GM12873 (cell line): Measurements from ENCODE around the gene MAML2.

Experiments used
- TF ChIP-seq, protein P1 (sequence below): IDR thresholded peaks from 2 replicates; pipeline ENCODE4 v1.5.1; 2012; ENCODE audit warnings: low read depth, mild to moderate bottlenecking, moderate library complexity, low read length, control low read depth; ENCODE audit not compliant: insufficient read depth; ENCODE audit errors: missing control alignments

The MAML2 gene

DNA sequence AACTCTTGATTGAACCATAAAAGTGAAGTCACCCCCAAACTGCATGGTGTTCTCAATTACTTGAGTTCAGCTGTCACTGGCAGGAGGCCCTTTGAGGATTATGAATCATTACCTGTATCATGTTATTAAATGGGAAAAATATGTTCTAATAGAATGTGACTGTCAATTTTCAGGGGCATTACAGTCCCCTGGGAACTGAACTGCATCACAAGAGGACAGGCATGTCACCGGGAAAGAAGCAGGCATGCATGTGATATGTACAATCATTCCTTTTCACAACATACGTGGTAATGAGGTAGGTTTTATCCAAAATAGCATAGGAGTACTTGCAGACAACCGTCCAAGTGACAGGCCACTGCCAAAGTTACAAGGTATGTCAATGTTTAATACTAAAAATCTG, 165.8 kb downstream of the MAML2 start:
- TF ChIP-seq, protein P1, sequence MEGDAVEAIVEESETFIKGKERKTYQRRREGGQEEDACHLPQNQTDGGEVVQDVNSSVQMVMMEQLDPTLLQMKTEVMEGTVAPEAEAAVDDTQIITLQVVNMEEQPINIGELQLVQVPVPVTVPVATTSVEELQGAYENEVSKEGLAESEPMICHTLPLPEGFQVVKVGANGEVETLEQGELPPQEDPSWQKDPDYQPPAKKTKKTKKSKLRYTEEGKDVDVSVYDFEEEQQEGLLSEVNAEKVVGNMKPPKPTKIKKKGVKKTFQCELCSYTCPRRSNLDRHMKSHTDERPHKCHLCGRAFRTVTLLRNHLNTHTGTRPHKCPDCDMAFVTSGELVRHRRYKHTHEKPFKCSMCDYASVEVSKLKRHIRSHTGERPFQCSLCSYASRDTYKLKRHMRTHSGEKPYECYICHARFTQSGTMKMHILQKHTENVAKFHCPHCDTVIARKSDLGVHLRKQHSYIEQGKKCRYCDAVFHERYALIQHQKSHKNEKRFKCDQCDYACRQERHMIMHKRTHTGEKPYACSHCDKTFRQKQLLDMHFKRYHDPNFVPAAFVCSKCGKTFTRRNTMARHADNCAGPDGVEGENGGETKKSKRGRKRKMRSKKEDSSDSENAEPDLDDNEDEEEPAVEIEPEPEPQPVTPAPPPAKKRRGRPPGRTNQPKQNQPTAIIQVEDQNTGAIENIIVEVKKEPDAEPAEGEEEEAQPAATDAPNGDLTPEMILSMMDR, result no peak

DNA sequence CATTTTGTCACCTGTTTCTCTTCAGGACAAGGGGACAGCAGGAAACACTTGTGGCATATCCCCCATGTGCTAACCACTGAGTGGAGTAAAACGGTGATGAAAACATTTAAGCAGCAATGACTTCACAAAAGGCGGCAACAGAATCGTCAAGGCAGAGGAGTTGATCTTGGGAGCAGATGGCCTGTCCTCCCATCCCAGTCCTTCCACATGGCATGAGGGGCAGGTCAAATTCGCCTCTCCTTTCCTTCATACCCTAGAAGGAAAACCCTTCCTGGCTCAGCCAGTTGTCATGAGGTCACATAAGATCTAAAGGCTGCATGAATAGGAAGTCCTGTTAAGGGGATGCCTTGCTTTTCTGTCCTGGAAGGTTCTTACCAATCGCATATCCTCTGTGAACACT, 169.1 kb downstream of the MAML2 start:
- TF ChIP-seq, protein P1, result no peak

DNA sequence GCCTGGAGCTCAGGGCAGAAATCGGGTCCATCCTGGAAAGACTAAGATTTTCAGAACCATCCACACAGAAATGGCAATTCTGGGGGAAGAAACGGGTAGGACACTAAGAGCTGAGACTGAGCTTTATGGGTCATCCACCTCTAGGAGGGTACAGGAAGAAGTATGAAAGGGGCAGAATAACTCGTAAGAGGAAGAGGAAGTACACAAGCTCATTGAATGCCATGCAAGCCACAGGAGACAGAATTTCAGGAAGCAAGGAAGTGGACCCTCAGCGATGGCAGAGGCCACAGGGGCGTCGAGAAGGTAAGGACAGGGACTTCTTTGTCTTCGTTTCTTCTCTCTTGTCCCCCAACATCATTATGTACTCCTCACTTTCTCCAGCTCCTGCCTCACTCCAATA, 169.6 kb downstream of the MAML2 start:
- TF ChIP-seq, protein P1, result no peak

DNA sequence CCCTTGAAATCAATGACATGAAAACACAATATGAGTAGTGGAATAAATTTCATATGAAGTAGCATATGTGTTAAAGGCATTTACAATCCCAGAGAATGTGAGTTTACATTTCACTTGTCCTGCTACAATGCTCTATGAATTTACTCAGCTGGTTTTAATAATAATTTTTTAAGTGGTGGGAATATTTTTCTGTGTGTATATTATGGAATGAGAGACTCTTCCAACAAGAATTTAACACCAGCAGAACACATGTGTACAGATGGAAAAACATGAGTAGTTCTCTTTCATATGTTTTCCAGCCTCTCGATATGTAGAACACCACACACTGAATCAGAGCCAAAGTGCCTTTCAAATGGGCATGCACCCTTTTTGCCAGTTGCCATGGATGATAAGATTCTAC, 170.4 kb downstream of the MAML2 start:
- TF ChIP-seq, protein P1, result no peak

DNA sequence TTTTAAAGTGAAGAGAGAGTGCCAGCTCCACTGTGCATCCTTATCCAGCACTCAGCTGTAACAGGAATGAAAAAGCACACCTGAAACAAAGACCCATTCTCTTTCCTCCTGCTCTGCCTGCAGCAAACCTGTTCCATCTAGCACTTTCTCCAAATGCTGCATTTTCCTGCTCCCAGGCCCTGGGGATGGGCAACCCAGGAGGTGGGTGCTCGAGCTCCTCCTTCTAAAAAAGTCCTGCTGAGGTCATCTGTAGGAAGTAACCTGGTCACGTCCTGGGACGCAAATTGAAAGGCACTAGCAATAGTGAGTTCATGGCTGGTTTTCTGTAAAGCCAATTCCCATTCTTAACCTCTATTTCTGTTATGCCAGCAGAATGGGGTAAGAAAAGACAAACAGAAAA, 173.7 kb downstream of the MAML2 start:
- TF ChIP-seq, protein P1, result no peak

DNA sequence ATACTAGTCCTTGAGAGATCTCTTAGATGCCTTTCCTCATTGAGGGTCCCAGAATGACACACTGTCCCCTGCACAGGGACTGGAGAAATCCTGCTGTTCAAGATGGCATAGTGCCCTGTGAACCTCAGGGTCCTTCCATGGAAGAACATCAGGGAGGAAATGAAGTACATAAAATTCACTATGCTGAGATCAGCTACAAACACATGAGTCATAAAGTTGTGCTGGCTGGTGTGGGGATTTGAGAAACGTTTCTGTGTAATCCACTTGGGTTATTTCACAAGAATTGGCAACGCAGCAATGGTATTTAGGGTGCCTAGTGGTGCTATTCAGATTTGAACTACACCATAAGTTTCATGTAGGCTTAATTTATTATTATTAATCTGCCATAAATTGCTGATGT, 174.4 kb downstream of the MAML2 start:
- TF ChIP-seq, protein P1, result no peak

DNA sequence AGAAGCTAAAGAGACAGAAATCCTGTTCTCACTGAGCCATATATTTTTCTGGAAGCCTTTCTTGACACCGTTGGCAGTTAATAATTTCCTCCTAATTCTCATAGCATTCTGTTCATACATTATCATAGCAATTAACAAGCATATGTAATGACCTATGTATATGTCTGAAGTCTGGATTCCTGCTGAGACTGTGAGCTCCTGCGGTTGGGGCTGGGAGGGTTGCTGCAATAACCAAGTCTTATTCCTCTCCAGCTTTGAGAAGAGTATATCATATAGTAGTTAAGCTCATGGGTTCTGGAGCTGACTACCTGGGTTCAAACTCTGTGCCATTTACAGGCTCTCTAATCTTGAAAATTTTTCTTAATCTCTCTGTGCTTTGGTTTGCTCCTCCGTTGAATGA, 175.2 kb downstream of the MAML2 start:
- TF ChIP-seq, protein P1, result no peak
